Adrenal gland (tissue), 5 donors: ENCODE measurements around the gene RIPOR2.

Experiments
- CTCF ChIP-seq, 6 experiments: fragments of 450-650 bp in 4 of 6; fragments of 200-600 bp in 2 of 6; sonication (generic) in 1 of 6; IDR thresholded peaks; 1 replicate in 5 of 6; 2 replicates in 1 of 6; pipeline versions ENCODE4 v1.5.1 to v1.8.0; 2016 to 2021; ENCODE audit warnings: antibody characterized with exemption in 6 of 6, mild to moderate bottlenecking in 2 of 6, moderate library complexity in 1 of 6
- POLR2A ChIP-seq, 2 donors: fragments of 450-650 bp; IDR thresholded peaks; one replicate each; pipeline ENCODE4 v1.6.1; 2017; ENCODE audit warnings: antibody characterized with exemption in 2 of 2, mild to moderate bottlenecking in 2 of 2, moderate library complexity in 1 of 2
- donor health status: DM: no; HTN: no; CAD: no.

GRCh38 chr6:24940311-24940917 lies 4.7 kb upstream of the RIPOR2 start:
- TF ChIP-seq CTCF (IDR thresholded peaks at IDR 0.05) (no peak), POLR2A (IDR thresholded peaks at IDR 0.05) (no peak)
